Measurements from ENCODE around the gene EFCAB7.
A peak's percentile ranks its signal among the peaks of the same experiment; 100 is the strongest.

Gene EFCAB7, protein sequence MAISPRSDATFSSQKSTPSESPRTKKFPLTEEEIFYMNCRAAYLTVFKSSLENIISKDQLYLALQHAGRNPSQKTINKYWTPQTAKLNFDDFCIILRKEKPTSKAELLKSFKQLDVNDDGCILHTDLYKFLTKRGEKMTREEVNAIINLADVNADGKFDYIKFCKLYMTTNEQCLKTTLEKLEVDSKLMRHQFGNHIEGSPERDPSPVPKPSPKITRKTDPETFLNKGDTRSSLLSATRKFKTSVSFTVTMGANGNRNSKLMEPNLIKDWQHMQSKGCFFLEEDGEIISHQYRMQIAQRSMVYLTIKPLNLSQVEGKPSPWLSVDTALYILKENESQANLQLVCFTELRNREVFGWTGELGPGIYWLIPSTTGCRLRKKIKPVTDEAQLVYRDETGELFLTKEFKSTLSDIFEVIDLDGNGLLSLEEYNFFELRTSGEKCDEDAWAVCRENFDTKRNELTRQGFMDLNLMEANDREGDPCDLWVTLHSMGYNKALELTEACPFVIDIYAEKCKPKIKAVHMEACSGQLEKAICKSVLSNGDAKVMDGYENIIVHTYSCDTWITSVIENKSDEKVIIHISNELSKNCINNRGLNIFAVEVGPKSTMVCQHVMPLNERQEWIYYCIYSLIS

DNA sequence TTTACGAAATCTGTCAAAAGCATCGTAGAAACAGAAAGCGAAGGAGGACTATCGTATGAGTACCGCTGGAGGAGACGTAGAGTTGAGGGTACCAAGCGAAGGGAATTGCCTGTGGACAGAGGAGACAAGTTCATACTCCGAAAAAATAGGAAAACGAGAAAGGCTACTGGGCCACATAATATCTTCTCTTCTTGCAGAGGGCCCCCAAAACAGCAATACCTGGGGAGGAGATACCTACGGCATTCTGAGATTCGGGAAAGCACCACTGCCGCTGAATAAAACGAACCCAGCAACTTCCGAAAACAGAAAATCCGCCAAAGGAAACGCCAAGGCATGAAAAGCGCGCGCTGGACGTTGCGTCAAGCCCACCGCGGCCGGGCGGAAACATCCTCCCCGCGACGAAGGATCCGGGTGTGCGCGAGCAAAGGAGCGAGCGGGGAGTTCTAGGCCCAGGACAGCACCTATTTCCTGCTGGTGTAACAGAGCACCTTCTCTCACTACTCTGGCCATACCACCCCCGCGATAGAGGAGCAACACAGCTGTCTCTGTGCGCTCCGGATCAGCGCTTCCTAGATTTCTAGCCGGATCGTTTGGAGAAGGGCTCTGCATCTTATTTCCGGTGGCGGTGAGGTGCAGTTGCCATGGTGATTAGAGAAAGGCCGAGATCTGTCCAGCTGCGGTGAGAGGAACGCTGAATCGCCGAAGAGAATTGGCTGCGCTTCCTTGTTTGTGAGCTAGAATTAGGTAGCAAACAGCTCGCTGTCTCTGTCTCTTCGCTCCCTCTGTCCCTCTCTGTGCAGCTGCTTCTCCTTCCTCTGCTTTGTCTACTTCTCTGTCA lies at the start of gene EFCAB7, which contains the start of gene ITGB3BP:
TSS of gene EFCAB7 (plus strand) at position 635 of the 838 bp plus-strand sequence. CDS start 2,048 bp downstream, outside the sequence.
TSS of gene ITGB3BP (minus strand) at position 335 of the 838 bp plus-strand sequence. CDS start at position 243, 92 bp downstream.
- peak; percentile 80 for DNase-seq

GRCh38 chr1:63475761-63476160 lies 47.6 kb upstream of the EFCAB7 start:
- DNase-seq: no peak

DNA sequence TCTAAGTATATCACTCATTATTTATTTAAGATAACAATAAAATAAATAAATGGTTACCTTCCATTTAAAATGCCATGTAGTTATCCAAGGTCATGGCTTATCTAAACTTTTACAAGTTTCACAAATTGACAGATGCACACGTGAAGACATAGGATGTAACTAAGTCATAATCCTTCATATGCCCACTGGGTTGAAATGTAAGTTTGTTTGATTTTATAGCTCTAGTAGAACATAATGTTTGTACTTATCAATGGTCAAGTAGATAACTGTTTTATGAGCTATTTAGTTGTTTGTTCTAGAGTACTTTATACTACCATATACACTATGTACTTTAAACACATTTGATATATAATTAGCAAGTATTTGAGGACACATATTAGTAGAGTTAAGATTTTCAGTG lies 43.3 kb upstream of the EFCAB7 start:
- no peak for DNase-seq

DNA sequence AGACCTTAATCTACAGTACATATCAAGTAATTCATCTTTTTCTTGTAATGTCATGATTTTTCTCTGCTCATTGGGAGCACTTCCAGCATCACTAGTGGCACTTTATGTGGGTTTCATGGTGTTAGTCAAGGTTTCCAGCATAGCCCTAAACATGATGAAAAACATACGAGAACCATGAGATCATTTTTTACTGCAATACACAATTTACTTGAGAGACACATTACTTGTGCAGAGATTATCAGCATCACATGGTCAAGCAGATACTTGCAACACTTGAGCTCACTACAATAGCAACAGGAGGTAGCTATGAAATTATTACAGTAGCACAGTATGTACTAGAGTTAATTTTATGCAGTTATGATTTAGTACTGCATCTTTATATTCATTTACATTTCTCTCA lies 36.7 kb upstream of the EFCAB7 start:
- DNase-seq: no peak

DNA sequence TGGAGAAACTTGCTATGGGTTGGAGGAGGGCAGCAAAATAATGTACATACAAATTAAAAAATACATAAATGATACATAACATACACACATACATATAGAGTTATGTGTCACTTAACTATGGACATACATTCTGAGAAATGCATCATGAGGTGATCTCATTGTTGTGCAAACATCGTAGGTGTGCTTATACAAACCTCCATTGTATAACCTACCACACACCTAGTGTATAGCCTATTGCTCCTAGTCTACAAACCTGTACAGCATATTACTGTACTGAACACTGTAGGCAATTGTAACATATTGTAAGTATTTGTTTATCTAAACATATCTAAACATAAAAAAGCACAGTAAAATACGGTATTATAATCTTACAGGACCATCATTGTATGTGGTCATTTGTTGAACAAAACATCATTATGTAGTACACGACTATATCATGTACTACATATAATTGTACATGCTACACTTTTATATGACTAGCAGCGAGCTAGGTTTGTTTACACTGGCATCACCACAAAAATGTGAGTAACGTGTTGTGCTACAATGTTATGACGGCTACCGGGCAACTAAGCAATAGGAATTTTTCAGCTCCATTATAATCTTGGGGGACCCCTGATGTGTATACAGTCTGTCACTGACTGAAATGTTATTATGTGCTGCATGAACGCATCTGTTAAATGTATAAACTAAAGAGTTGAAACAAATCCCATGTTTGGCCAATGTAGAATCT lies 35.8 kb upstream of the EFCAB7 start:
- DNase-seq: no peak

- DNase-seq: no peak
Measured at GRCh38 chr1:63497577-63497976, 25.7 kb upstream of the EFCAB7 start.

GRCh38 chr1:63498106-63498505 lies 25.2 kb upstream of the EFCAB7 start:
- no peak for DNase-seq

DNA sequence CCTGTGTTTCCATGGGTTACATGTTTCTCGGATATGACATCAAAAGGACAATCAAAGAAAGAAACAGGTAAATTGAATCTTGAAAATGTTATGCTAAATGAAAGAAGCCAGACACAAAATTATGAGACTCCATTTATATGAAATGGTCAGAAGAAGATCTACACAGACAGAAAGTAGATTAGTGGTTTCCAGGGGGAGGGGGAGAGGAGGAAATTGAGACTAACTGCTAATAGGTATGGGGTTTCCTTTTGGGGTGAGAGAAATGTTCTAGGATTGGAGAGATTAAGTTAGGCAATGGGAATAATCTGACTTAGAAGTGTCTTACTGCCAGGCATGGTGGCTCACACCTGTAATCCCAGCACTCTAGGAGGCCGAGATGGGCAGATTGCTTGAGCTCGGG lies 22.1 kb upstream of the EFCAB7 start:
- DNase-seq: no peak

- DNase-seq: no peak
Measured at GRCh38 chr1:63506782-63507181, 16.5 kb upstream of the EFCAB7 start.

DNA sequence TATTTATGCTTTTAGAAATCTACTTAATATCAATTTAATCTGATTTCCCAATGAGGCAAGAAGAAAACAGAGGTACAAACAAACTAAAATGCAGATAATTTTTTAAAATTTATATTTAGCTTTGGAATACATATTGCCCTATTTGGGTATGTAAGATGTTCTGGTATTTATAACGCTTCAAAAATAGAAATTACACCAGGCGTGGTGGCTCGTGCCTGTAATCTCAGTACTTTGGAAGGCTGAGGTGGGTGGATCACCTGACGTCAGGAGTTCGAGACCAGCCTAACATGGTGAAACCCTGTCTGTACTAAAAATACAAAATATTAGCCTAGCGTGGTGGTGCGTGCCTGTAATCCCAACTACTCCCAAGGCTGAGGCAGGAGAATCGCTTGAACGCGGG lies 13.6 kb upstream of the EFCAB7 start:
- no peak for DNase-seq

DNA sequence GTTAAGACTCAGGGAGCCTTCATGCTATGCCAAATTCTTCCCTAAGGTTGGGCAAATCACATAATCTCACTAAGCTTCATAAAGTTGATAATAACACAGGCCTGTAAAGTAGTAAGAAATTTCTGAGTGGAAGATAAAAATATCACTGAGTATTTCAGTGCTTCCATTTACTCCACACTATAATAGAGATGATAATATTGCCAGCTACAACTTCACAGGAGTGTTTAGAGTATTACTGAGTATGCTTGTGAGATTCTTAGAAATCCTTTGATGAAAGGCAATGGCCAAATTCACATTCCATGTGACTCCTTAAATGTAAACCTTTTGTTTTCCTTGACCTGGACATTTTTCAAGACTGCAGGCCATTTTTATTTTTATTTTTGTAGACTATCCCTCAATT lies 10.7 kb upstream of the EFCAB7 start:
- no peak for DNase-seq

GRCh38 chr1:63516629-63517028 lies 6.7 kb upstream of the EFCAB7 start:
- no peak for DNase-seq

- no peak for DNase-seq
Measured at GRCh38 chr1:63523738-63524137, 413 bp downstream of the EFCAB7 start.

DNA sequence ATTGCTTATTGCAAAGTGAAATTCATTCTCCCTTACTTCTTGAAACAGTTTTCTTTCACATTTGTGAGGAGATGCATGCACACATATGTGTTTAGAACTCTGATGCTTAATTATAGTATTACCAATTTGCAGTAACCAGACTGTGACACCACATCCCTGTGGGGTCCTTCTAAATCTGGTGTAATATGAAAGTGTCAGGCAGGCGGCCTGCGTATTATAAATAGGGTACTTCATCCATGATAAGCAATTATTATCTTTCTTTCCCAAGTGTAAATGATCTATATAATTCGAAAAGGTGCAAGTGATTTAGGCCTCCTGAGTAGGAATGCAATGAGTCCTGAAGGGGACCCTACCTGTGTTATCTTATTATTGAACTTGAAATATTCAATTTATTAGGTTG lies 876 bp downstream of the EFCAB7 start:
- no peak for DNase-seq

DNA sequence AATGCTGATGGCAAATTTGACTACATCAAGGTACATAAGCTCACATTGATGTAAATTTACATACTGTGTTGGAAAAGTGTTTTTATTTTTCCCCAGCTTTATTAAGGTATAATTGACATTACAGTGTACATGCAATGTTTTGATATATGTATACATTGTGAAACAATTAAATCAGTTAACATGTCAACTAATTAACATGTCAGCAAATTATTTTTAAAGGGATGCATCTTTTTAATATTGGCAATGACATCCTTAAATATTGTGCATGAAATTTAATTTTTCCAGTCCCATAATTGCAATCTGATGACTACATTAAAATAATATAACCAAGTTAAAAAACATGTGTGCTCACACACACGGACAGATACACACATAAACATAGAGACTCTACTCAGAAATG lies 9.4 kb downstream of the EFCAB7 start:
- DNase-seq: no peak

DNA sequence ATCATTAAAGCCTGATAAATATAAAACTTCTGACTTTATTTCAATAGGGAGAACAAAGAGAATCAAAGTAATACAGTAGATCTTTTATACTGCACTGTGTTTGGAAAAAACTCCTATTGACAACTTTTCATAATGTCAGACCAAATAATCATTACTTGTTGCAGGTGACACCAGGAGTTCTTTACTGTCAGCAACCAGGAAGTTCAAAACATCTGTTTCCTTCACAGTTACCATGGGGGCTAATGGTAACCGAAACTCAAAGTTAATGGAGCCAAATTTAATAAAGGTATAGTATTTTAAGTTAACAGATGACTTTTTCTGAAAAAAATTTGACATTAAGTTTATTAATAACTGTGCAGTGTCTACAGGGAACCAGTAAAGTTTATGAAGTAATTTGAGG lies 10.6 kb downstream of the EFCAB7 start:
- no peak for DNase-seq

DNA sequence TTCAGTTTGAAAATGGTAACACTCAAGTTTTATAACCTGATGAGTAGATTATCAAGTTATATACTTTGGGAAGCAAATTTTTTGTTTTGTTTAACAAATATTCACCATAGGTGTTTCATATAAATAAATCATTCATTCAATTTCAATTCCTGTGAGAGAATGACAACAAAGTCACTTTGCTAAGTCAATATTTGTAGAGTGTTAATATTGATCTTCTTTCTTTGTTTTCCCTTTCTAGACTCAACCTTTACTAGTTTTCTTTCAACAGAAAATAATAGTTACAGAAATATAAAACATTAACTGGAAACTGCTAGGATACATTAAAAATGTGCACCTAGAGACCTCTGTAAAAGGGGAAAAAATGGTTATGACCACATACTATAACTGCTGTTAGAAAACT lies 11.1 kb downstream of the EFCAB7 start:
- DNase-seq: no peak

DNA sequence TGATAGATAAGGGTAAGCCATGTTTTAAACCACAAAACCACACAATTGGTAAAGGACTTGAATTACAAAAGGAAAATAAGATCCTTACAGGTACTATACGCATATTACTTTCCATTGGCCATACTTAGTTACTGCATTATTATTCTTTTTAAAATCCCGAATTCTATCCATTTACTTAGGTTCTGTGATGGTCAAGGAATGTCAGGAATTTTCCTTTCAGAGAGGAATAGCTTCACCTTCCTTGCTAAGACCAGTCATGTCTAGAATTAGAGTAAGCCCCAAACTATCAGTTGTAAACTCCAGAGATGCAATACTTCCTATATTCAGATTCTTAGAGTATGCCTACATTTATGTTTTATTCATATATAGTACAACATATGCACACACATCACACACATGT lies 13.7 kb downstream of the EFCAB7 start:
- DNase-seq: no peak

DNA sequence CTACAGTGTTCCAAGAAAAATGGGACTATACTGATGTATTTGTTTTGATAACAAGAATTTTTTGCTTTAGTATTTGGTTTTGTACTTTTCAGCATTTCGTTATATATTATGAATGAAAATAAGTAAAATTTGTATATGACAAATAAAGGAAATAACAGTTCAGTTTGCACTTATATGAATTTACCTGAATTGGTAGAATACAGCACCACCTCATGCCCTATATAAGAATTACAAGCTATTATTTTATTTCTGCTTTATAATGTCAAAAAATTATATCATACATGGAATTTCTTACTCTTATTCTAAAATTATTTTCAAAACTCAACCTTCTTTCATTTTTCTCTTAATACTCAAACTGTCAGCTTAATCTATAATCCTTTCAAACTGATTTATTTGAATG lies 14.6 kb downstream of the EFCAB7 start:
- DNase-seq: no peak

DNA sequence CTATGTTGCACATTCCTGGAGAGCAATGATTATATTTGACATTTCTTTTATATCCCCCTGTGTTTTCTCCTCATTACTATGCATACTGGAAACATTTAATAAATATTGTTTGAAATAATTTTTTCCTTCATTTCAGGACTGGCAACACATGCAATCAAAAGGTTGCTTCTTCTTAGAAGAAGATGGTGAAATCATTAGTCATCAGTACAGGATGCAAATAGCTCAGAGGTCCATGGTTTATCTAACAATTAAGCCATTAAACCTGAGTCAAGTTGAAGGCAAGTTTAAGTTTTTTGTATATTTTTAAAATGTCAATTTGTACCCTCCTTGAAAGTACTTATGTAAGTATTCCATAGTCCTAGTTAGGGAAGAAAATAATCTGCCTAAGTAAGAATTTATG lies 22.5 kb downstream of the EFCAB7 start:
- DNase-seq: no peak

GRCh38 chr1:63547621-63548294 lies 24.4 kb downstream of the EFCAB7 start:
- no peak for DNase-seq

DNA sequence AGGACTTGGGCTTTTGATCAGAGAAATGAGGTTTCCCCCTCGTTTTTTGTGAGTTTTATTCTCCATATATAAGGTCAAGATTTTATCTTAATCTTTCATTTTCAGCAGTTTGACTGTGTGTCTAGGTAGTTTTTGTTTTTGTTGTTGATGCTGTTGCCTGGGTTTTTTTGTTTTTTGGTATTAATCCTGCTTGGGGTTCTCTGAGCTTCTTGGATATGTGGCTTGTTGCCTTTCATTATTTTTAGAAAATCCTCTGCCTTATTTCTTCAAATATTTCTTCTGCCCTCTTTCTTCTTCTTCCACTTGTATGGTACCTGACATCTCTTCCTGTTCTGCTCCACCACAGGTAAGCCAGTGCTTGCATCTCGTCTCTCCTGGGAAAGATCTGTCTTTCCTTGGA lies 25.0 kb downstream of the EFCAB7 start:
- no peak for DNase-seq
